Activated B cell treated with CpG ODN at 0.5 μM for 24 hours (primary cell): ENCODE results near the gene USP40. TPM values are rescaled to one million over a fixed set of nuclear protein-coding genes. Genes with fewer than 3 reads are reported as not detected.

Source experiments
- ATAC-seq: fragments of 200-7000 bp; cut with Tn5 transposase; one replicate; pipeline ENCODE4 v1.10.0; 2021; ENCODE audit warnings: low read depth, mild to moderate bottlenecking, moderate library complexity
- CTCF ChIA-PET: fragments of 350-600 bp; sonication (Branson Sonifier 250); formaldehyde crosslinking; loops from one replicate; lab custom pipeline; 2021; ENCODE audit warnings: antibody characterized with exemption; lab: Charles Lee
- POLR2A ChIA-PET: fragments of 350-600 bp; sonication (Branson Sonifier 250); formaldehyde crosslinking; loops from one replicate; lab custom pipeline; 2021; ENCODE audit warnings: antibody characterized with exemption; lab: Charles Lee
- DNase-seq: peaks from one replicate; pipeline ENCODE4 v3.0.0; 2022
- H3K27ac Mint-ChIP-seq: one replicate; pipeline ENCODE4 v1.8.0; 2020; ENCODE audit warnings: mixed read lengths
- H3K27me3 Mint-ChIP-seq: one replicate; pipeline ENCODE4 v1.8.0; 2021; ENCODE audit warnings: mixed read lengths
- H3K36me3 Mint-ChIP-seq: one replicate; pipeline ENCODE4 v1.8.0; 2021; ENCODE audit warnings: low read depth, mixed read lengths
- H3K4me1 Mint-ChIP-seq: one replicate; pipeline ENCODE4 v1.8.0; 2021; ENCODE audit warnings: mixed read lengths
- H3K4me3 Mint-ChIP-seq: one replicate; pipeline ENCODE4 v1.8.0; 2020; ENCODE audit warnings: mild to moderate bottlenecking, mixed read lengths
- H3K9me3 Mint-ChIP-seq: one replicate; pipeline ENCODE4 v1.8.0; 2020; ENCODE audit warnings: mixed read lengths
- intact Hi-C: fragments of 100-400 bp; cut with micrococcal nuclease; formaldehyde crosslinking; loops from one replicate; pipeline ENCODE4 v1.15.1; 2024
- total RNA-seq: library from RNA; stranded (reverse); gene quantifications from 2 replicates; pipeline ENCODE4 v1.2.3, GENCODE V29; 2022
- TF ChIP-seq, protein P1 (sequence below): fragments of 200-600 bp; IDR thresholded peaks from one replicate; pipeline ENCODE4 v1.8.0; 2022; ENCODE audit warnings: antibody characterized with exemption, mild to moderate bottlenecking

The USP40 gene
- total RNA-seq, 1 donor from 2014 or later, result 30.4 TPM

DNA sequence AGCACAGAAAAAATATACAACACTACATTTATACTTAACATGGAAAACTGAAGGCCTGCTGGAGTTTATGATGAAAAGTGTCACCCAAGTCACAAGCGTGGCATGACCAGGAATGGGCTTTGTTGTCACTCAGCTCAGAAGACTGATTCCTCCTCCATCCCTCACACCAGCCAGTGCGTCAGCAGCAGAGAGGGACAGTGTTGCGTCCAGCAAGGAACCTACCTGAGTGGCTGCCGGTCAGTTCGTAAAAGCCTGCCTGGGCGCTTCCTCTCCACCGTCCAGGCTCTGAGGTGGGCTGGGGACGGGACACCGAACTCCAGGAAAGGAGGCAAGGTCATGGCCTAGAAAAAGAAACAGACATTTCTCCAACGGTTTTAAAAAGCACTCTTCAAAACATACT, 77.4 kb downstream of the USP40 start:
- no peak for ATAC-seq
- POLR2A ChIA-PET, result no interaction called here

DNA sequence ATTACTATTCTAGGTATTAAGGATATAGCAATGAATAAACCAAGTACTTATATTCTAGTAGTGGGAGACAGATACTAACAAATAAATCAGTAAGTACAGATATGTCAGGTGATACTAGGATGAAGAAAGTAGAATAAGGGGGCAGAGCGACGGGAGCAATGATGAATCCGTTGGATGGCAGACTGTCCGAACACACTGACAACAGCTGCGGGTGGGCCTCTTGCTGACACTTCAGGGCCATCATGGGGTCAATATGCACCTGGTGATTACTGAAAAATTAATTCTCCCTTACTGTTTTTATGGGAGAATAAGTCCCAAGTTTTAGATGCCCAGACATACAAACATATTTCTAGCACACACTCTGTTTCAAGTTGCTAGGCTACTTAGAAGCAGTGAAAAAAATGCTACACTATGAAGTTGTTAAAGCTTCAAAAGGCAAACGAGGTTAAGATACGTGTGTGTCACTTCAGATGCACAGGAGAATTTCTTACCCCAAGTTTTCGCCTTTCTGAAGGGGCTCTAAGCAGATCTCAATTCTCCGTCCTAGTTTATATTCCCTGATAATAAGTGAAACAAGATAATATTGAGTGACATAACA, 78.7 kb downstream of the USP40 start:
- Mint-ChIP-seq H3K27ac (no peak overlapping the region), H3K4me3 (no peak overlapping the region), H3K27me3 (no peaks in the 10 kb centered on the region), H3K9me3 (no peaks in the 10 kb centered on the region), H3K4me1 (peaks cover 2% of the 10 kb centered on the region), H3K36me3 (peaks cover 69% of the 10 kb centered on the region)
- ChIA-PET POLR2A (no interaction called here), CTCF (no interaction called here)
- ATAC-seq (no peak), DNase-seq (no peak)
- intact Hi-C loops, result no loop called here
- TF ChIP-seq, protein P1, sequence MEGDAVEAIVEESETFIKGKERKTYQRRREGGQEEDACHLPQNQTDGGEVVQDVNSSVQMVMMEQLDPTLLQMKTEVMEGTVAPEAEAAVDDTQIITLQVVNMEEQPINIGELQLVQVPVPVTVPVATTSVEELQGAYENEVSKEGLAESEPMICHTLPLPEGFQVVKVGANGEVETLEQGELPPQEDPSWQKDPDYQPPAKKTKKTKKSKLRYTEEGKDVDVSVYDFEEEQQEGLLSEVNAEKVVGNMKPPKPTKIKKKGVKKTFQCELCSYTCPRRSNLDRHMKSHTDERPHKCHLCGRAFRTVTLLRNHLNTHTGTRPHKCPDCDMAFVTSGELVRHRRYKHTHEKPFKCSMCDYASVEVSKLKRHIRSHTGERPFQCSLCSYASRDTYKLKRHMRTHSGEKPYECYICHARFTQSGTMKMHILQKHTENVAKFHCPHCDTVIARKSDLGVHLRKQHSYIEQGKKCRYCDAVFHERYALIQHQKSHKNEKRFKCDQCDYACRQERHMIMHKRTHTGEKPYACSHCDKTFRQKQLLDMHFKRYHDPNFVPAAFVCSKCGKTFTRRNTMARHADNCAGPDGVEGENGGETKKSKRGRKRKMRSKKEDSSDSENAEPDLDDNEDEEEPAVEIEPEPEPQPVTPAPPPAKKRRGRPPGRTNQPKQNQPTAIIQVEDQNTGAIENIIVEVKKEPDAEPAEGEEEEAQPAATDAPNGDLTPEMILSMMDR, result no peak

More for the DNA sequence above, 77.4 kb downstream of the USP40 start:
- DNase-seq, result no peak
- Mint-ChIP-seq H3K4me1 (no peaks in the 10 kb centered on the region), H3K27ac (no peak overlapping the region), H3K9me3 (no peaks in the 10 kb centered on the region), H3K4me3 (no peak overlapping the region), H3K36me3 (peaks cover 68% of the 10 kb centered on the region), H3K27me3 (no peaks in the 10 kb centered on the region)
- TF ChIP-seq, protein P1, result no peak
- CTCF ChIA-PET, result no interaction called here
- intact Hi-C loops, result no loop called here

DNA sequence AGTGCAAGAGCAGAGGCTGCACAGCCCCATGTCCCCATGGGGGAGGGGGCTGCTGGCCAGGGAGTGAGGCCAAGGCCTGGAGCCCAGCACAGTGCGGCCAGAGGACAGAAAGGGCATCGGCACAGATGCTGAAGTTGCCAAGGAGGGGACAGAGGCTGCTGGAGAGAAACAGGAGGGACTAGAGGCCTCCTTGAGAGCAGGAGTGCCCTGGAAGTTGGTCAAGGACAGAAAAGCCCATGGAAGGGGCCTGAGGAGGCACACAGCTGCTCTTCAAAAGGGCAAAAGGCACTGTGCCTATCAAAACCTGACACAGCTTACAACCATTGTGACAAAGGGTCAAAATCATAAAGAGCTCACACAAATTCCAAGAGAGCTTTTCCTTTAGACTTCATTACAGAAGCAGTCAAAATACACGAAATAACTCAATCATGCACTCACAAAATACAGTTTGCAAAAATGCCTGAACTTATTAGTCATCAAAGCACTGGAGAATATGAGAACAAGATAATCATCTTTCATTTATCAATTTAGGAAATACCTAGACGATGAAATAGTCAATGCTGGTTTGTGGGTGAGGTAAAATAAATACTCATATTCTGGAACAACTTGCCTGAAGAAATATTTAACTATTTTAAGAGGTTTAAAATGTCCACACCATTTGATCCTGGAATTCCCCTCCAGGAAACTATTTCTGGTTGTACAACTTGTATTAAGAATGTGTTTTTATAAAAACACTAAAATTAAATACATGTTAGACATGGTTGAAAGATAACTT, 79.6 kb downstream of the USP40 start:
- ChIA-PET CTCF (no interaction called here), POLR2A (no interaction called here)
- H3K9me3 Mint-ChIP-seq, result no peaks in the 10 kb centered on the region
- H3K36me3 Mint-ChIP-seq, result peaks cover 69% of the 10 kb centered on the region
- no peaks in the 10 kb centered on the region for H3K27me3 Mint-ChIP-seq
- TF ChIP-seq, protein P1, result no peak
- DNase-seq, result no peak
- H3K27ac Mint-ChIP-seq, result no peak overlapping the region
- H3K4me3 Mint-ChIP-seq, result no peak overlapping the region
- H3K4me1 Mint-ChIP-seq, result peaks cover 3% of the 10 kb centered on the region
- no peak for ATAC-seq
- intact Hi-C loops, result no loop called here

DNA sequence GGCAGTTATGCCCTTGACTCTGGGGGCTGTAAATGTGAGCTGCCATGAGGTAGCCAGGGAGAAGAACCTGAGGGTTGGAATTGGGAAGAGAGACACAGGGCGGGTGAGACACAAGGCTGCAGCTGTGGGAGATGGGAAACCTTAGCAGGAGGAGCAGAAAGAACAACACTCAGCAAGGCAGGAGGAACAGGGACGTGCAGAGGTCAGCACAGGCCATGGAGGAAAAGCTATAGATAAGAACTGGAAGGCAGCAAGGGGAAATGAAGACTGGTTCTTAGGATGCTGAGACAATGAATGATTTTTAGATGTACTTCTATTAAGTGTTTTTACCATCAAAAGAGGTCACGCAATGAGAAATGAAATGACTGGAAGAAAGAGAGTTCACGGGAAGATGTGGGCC, 80.2 kb downstream of the USP40 start:
- ATAC-seq, result no peak
- intact Hi-C loops, result no loop called here
- Mint-ChIP-seq H3K4me3 (no peak overlapping the region), H3K4me1 (peaks cover 3% of the 10 kb centered on the region), H3K27ac (no peak overlapping the region), H3K36me3 (peaks cover 66% of the 10 kb centered on the region), H3K9me3 (no peaks in the 10 kb centered on the region), H3K27me3 (no peaks in the 10 kb centered on the region)
- TF ChIP-seq, protein P1, result no peak
- DNase-seq, result no peak
- CTCF ChIA-PET, result no interaction called here
- POLR2A ChIA-PET, result no interaction called here

DNA sequence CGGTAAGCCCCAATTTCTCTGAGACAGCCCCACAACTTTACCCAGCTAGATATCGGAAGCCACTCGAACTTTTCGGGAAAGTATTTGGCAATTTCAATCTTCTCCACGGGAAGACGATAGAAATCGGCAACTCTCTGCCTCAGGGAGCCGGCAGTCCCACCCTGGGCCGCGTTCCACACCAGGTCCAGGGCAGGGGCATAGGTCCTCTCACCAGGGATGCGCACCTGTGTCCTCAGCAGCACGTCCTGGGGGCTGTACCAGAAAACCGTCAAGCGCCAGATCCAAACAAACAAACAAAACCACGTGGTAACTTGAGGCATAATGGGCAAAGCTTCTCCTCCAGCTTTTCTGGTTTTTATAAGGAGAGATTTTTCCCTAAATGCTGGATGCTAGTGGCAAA, 80.9 kb downstream of the USP40 start:
- CTCF ChIA-PET, result no interaction called here
- TF ChIP-seq, protein P1, result no peak
- no peak overlapping the region for H3K27ac Mint-ChIP-seq
- H3K4me3 Mint-ChIP-seq, result no peak overlapping the region
- ATAC-seq (no peak), DNase-seq (no peak)
- intact Hi-C loops, result no loop called here
- peaks cover 65% of the 10 kb centered on the region for H3K36me3 Mint-ChIP-seq
- no peaks in the 10 kb centered on the region for H3K9me3 Mint-ChIP-seq
- POLR2A ChIA-PET, result no interaction called here
- no peaks in the 10 kb centered on the region for H3K27me3 Mint-ChIP-seq
- peaks cover 3% of the 10 kb centered on the region for H3K4me1 Mint-ChIP-seq
